Measurements from ENCODE around the gene RHOU.
"Not testable (repeated sequence)": the region's sequence is repeated elsewhere in the genome, so short reads cannot be mapped to it uniquely, and the experiment has no call there.

Gene RHOU

GRCh38 chr1:228734881-228735801 lies at the start of gene RHOU:
Gene RHOU (plus strand): TSS chr1:228735479. CDS start chr1:228735743, 264 bp downstream.
- FAIRE-seq: no peak

GRCh38 chr1:228687587-228687986 lies 47.7 kb upstream of the RHOU start:
- no peak for DNase-seq (ENCODE audit: low spot score)
- no peak for FAIRE-seq

More at GRCh38 chr1:228734881-228735801, at the start of gene RHOU:
- DNase-seq (ENCODE audit: low spot score): peak; percentile 14

GRCh38 chr1:228689255-228689654 lies 46.0 kb upstream of the RHOU start:
- DNase-seq (ENCODE audit: low spot score) (no peak), FAIRE-seq (no peak)

- DNase-seq (ENCODE audit: low spot score) (no peak), FAIRE-seq (no peak)
These were observed 44.1 kb upstream of the RHOU start for GRCh38 chr1:228691211-228691610.

GRCh38 chr1:228691926-228692325 lies 43.4 kb upstream of the RHOU start:
- FAIRE-seq (peak; percentile 55), DNase-seq (ENCODE audit: low spot score) (peak; percentile 39)

GRCh38 chr1:228694447-228694846 lies 40.8 kb upstream of the RHOU start:
- not testable (repeated sequence) for DNase-seq (ENCODE audit: low spot score); FAIRE-seq

GRCh38 chr1:228695015-228695955 lies 40.0 kb upstream of the RHOU start:
- FAIRE-seq: no peak
- DNase-seq (ENCODE audit: low spot score): no peak

- DNase-seq (ENCODE audit: low spot score) (no peak), FAIRE-seq (no peak)
These were observed 37.9 kb upstream of the RHOU start for GRCh38 chr1:228697207-228698016.

- no peak for DNase-seq (ENCODE audit: low spot score)
- no peak for FAIRE-seq
These were observed 37.3 kb upstream of the RHOU start for GRCh38 chr1:228698017-228698329.

- no peak for DNase-seq (ENCODE audit: low spot score)
- FAIRE-seq: no peak
These were observed 32.8 kb upstream of the RHOU start for GRCh38 chr1:228702433-228702832.

- no peak for FAIRE-seq
These were observed 29.0 kb upstream of the RHOU start for GRCh38 chr1:228706305-228706704.

GRCh38 chr1:228717081-228717480 lies 18.2 kb upstream of the RHOU start:
- FAIRE-seq: no peak
- DNase-seq (ENCODE audit: low spot score): no peak

More at GRCh38 chr1:228706305-228706704, 29.0 kb upstream of the RHOU start:
- no peak for DNase-seq (ENCODE audit: low spot score)

- FAIRE-seq (no peak), DNase-seq (ENCODE audit: low spot score) (no peak)
These were observed 13.9 kb upstream of the RHOU start for GRCh38 chr1:228721407-228721806.

GRCh38 chr1:228723287-228723686 lies 12.0 kb upstream of the RHOU start:
- DNase-seq (ENCODE audit: low spot score) (no peak), FAIRE-seq (no peak)

GRCh38 chr1:228723921-228724320 lies 11.4 kb upstream of the RHOU start:
- DNase-seq (ENCODE audit: low spot score) (no peak), FAIRE-seq (no peak)

GRCh38 chr1:228725178-228725577 lies 10.1 kb upstream of the RHOU start:
- no peak for FAIRE-seq
- no peak for DNase-seq (ENCODE audit: low spot score)

GRCh38 chr1:228727681-228728171 lies 7.6 kb upstream of the RHOU start:
- no peak for DNase-seq (ENCODE audit: low spot score)

GRCh38 chr1:228732426-228732825 lies 2.9 kb upstream of the RHOU start:
- DNase-seq (ENCODE audit: low spot score): no peak
- FAIRE-seq: no peak

More at GRCh38 chr1:228727681-228728171, 7.6 kb upstream of the RHOU start:
- FAIRE-seq: no peak

- FAIRE-seq: no peak
- DNase-seq (ENCODE audit: low spot score): no peak
These were observed 1.7 kb upstream of the RHOU start for GRCh38 chr1:228733576-228733975.

GRCh38 chr1:228735871-228736586 lies 750 bp downstream of the RHOU start:
- DNase-seq (ENCODE audit: low spot score) (no peak), FAIRE-seq (no peak)
